Endothelial cell of hepatic sinusoid (primary cell): ENCODE data around the gene TEF.

Experiments
- in situ Hi-C: cut with HindIII; loops from 2 replicates; pipeline ENCODE4 v1.10.0; 2017; ENCODE audit warnings: low sequenced_read_pairs

TEF gene, protein sequence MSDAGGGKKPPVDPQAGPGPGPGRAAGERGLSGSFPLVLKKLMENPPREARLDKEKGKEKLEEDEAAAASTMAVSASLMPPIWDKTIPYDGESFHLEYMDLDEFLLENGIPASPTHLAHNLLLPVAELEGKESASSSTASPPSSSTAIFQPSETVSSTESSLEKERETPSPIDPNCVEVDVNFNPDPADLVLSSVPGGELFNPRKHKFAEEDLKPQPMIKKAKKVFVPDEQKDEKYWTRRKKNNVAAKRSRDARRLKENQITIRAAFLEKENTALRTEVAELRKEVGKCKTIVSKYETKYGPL

DNA sequence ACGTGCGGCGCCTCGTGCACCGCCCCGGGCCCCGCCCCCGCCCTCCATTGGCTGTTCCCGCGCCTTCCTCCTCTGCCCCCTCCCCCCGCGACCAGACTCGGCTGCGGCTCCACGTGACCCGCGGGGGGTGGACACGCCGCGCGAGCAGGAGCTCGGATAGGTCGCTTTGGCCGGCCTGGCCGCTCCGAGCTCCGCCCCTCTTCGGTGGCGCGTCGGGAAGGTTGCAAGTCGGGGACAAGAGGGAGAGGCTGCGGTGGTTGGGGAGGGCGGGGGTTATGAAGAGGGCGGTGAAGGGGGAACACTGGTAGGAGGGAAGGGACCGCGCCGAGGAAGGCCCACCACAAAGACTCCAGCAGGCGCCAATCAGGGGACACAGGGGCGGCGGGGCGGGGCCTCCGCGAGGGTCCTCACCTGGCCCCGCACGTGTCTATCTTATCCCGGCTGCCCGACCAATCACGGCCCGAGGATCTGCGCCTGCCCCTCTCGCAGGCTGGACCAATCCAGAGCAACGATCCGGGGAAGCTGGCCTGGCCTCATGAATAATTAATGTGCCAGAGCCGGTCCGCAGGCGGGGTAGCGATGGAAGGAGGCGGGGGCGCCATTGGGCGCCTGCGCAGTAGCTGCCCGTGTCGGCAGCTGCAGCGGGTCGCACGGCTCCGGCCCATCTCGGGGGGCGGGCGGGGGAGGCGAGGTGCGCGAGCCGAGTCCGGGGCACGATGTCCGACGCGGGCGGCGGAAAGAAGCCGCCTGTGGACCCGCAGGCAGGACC, at the start of gene TEF:
TEF (plus strand) TSS at position 614 of the 769 bp plus-strand sequence; CDS start at position 717, 103 bp downstream.
- in situ Hi-C loops: no loop called here

DNA sequence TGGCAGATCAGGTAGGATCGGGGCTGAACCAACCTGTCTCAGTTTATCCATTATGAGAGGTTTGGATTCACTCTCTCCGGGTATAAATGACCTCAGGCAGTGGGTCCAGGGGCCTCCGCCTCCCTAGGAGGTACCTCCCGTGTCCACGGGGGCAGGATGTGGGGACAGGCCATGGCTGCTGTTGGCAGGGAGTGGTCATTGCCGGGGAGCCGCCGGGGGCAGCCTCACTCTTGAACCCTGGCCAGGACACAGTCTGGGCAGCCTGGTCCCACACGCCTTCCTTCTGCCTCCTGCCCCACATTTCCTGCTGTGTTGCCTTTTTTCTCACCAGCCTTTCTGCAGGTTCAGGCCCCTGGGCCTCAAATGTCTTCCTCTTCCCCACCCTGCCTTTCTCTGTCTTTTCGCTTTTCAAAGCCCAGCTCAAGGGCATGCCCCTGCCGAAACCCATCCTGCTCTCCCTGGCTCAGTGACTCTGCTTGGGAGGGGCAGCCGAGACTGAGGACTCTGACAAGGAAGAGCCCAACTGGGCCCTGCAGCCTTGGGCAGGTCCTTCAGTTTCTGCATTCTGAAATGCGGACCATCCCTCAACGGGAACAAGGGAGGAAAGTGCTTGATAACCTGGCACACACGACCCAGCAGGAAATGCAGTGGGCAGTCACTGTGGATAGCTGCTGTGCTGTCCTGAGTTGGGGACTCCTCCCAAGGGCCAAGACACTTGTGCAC, 49.4 kb upstream of the TEF start:
- in situ Hi-C loops: no loop called here

DNA sequence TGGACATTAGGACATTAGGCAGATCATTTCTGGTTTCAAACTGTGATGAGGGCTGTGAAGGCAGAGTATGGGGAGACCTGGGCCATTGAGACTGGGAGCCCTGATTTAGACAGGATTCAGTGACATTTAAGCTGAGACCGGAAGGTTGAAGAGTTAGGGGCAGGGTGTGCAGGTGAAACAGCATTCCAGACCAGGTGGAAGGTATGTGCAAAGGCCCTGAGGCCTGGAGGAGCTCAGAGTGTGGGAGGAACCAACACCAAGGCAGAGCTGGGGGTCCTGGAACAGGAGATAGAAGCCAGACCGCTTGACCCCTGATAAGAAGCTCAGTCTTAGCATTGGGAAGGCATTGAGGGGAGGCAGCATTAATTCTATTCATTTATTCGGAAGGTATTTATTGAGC, 47.9 kb upstream of the TEF start:
- in situ Hi-C loops: no loop called here

DNA sequence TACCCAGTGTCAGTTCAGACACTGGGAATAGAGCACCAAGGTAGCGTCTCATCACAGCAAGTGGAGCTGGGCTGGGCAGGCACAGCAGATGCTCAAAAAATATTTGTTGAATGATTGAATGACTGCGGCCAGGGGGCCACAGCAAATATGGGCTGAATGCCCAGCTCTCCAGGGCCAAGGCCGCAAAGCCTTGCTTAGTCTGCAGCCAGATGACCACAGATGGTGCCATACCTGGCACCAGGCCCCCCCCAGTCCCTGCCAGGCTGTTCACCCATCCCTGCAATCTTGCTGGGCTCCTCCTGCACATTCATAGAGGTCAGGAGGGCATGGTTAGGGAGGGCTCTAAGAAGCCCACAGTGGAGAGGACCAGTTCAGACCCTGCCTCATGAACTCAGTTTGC, 47.5 kb upstream of the TEF start:
- in situ Hi-C loops: no loop called here

DNA sequence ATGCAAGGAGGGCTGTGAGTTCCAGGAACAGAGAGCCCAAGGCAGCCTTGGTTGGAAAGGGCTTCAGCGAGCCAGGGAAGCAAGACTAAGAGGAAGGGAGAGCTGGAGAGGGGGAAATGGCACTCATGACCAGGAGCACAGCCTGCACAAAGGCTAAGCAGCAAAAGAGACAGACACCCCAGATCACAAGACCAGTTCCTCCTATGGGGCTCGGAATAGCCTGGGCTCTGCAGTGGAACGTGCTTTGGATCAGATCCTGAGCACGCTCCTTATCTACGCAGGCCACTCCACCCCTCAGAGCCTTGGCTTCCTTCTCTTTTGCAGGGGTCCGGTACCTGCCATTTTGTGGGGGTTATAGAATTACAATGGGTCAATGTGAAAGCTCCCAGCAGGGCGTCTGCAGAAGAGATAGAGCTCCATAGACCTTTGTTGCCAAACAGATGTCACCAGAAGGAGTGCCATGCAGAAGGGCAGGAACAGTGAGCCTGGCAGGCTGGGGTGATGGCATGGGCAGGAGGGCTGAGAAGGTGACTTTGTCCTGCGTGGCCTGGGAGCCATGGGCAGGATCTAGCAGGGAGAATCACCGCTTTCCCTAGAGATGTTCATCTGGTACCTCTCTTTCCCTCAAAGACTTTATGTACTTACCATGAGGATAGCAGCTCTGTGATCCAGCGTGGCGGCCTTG, 46.6 kb upstream of the TEF start:
- in situ Hi-C loops: no loop called here

DNA sequence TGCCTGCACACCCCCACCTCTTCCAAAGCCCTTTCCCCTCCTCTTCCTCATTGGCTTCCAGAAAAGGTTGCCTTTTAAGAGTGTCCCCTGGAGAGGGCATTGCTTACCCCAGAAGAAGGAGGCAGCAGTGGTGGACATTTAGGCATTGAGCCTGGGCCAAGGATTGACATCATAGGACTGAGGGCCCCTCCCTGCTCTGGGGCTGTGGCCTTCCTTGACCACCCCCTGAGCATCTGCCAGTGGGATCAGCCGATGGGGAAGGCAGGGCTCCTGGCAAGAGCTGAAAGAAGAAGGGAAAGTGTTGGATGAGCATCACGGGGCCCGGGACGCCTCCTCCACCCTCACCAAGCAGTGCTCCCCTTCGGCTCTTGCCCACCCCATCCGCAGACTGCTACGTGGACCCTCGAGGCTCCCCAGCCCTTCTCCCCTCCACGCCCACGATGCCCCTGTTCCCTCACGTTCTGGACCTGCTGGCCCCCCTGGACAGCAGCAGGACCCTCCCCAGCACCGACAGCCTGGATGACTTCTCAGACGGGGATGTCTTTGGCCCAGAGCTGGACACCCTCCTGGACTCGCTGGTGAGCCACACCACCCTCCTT, 43.0 kb upstream of the TEF start:
- in situ Hi-C loops: no loop called here

DNA sequence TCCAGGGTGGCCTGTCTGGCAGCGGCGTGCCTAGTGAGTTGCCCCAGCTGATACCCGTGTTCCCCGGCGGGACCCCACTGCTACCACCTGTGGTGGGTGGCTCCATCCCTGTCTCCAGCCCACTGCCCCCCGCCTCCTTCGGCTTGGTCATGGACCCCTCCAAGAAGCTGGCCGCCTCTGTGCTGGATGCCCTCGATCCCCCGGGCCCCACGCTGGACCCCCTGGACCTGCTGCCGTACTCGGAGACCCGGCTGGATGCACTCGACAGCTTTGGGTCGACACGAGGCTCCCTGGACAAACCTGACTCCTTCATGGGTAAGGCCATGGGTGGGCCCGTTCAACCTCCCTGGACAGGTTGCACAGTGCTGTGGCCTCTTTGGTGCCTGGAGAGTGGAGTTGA, 41.9 kb upstream of the TEF start:
- in situ Hi-C loops: no loop called here

DNA sequence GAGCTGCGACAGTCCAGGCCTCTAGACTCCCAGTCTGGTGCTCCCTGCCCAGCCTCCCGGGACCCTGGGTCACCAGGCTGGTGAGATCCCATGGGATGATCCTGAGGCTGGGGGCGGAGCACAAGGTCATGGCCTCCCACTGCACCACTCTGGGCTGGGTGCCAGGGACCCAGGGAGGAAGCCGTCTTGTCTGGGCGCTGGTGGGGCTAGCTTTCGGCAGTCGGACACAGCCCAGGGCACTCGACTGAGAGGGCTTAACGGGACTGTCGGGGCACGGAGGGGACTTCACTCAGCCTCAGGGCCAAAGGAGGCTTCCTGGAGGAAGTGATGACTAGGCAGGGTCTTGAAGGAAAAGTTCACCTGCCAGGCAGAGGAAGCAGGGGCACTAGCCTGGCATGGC, 41.4 kb upstream of the TEF start:
- in situ Hi-C loops: no loop called here

DNA sequence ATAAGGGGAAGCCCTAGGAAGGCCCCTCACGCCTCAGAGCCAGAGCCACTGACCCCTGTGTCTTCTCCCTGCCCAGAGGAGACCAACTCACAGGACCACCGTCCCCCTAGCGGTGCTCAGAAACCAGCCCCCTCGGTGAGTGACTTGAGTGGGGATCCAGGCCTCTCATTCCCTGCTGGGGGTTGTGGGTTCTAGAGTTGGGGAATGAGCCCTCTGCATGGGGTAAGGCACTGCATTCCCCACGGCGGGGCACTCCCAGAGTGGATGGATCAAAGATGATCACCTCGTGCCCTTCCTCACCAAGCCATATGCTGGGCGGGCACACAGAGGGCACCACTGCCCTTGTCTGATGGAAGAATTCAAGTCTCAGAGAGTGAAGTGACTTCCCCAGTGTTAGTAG, 40.7 kb upstream of the TEF start:
- in situ Hi-C loops: no loop called here

DNA sequence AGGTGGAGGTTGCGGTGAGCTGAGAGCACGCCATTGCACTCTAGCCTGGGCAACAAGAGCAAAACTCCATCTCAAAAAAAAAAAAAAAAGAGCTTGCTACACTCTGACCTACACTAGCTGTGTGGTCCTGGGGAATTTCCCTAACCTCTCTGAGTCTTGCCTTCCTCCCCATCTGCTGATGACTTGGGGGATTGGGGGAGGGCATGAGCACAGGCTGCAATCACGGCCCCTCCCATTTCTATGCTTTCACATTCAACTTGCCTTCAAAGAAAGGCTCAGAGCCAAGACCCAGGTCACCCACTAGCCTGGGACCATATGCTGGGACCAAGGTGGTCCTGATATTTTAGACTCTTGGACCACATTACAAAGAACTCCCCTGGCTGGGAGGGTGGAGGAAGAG, 39.8 kb upstream of the TEF start:
- in situ Hi-C loops: no loop called here

DNA sequence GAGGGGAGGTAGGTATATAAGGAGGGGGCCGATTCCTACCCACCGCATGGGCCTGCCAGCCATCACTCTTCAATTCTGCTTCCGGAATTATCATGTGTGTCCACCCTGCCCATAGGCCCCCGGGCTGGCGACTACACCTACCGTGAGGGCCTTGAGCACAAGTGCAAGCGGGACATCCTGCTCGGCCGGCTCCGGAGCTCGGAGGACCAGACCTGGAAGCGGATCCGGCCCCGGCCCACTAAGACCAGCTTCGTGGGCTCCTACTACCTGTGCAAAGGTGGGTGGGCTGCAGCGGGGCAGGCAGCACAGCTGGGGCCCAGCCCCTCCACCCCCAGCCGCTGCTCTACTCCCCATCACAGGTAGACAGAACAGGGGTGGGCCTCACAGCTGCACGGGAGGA, 38.4 kb upstream of the TEF start:
- in situ Hi-C loops: no loop called here

DNA sequence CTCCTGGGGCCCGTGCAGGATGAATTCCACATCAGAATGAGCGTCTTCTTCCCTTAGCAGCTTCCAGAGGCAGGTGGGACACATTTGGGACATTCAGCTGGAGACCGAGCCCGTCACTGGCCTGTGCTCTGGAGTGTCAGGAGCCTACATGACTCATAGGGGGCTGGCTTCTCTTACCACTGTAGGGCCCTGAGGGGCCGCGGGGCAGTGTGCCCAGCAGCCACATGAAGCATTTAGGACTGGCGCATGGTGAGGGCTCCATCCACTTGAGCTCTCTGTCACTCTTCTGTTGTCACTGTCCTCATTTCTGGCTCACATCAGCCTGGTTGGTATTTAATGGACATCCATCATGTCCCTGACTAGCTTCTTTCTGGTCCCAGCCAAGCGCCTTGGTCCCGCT, 38.0 kb upstream of the TEF start:
- in situ Hi-C loops: no loop called here

DNA sequence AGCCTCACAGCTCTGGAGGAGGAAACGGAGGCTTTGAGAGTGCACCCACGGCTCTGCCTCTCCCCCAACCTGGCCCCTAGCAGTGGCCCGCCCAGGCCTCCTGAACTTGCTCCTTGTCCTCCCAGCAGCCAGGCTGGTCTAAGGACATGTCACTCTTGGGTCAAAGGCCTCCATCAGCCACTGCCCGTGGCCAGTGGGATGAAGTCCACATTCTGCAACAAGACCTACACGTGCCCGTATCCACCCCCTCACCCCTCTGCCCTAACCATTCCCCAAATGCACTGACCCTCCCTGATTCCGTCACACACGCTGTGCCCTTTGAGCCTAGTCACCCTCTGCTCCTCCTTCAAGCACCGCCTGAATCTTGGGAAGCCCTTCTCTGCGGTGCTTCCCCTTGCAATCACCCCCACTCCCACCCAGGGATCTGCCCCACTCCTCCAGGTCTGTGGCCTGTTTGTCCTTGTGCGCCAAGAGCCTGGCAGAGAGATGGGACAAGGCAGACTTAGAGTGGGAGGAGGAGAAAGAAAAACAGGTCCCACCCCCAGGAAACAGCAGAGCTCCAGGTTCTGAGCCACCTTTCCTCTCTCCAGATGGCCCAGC, 37.5 kb upstream of the TEF start:
- in situ Hi-C loops: no loop called here

DNA sequence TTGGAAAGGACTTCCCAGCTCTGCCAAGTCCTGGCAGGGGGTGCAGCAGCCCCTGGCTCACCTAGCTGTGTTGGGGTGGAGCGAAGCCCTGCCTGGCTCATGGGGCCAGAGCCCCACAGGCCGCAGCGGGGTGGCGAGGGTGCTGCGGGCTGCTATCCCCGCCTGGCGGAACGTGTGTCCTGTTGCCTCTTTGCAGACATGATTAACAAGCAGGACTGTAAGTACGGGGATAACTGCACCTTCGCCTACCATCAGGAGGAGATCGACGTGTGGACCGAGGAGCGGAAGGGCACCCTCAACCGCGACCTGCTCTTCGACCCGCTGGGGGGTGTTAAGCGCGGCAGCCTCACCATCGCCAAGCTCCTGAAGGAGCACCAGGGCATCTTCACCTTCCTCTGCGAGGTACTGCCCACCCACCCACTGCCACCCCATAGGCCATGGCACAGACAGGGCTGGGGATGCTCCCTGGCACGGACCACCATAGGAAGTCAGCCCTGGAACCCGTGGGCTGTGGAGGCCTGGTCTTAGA, 35.9 kb upstream of the TEF start:
- in situ Hi-C loops: no loop called here

DNA sequence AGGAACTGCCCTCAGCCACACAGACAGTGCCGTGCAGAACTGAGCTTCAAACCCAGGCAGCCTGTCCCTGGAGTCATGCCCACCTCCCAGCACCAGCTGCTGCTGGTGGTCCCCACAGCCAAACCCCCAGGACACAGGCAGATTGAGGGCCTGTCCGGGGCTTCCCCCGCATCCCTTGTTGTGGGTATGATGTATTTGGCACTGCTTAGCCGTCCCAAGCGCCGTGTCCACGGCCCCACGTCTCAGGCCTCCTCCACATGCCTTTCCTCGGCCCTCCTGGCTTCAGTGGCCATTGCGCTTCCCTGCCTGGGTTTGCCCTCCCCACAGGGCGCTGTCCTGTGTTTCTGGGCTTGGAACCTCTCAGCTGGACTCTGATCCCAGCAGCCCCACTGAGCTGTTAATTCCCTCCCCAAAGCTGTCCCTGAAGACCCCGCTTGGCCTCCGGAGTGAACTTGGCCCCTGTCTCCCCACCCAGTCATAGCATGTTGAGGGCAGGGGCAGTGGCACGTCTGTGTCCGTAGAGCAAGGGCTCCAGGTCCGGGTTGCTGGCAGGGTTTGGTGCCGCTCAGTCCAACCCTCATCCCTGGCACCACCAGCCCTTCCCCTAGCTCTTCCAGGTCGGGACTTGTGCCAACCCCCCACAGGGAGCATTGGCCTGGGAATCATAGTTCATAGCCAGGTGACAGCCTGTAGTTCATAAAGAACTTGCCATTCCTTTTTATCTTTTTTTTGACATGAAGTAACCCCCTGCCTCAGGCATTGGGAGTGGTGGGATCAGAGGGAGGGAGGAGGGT, 34.5 kb upstream of the TEF start:
- in situ Hi-C loops: no loop called here

DNA sequence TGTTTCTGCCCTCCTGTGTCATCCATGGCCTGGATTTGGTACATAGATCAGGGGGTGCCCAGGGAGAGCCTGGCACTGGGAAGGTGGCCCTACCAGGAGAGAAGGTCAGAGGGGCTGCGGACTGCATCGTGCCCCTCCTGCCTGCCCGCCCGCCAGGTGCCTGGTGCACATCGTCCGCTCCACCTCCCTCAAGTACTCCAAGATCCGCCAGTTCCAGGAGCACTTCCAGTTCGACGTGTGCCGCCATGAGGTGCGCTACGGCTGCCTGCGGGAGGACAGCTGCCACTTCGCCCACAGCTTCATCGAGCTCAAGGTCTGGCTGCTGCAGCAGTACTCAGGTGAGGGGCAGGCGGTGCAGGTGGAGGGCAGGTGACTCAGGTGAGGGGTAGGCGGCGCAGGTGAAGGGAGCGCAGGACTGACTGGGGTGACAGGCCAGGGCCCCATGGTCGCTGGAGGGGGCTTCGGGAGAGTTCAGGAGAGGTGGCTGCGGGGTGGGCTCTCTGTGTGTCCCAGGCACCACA, 32.7 kb upstream of the TEF start:
- in situ Hi-C loops: no loop called here

DNA sequence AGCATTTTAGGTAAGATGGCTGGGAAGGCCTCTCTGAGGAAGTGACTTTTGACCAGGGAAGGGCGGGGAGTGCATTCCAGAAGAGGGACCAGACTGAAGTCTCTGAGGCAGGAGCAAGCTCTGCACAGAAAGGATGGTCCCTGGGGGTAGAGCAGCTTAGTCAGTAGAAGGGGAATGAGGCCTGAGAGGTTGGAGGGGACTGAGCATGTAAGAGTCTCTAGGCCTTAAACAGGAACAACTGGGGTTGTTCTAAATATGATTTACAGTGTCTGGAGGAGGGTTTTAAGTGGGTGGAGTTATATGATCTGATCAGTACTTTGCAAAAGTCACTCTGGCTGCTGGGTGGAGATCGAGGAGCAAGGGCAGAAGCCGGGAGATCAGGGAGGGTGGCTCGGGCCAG, 31.7 kb upstream of the TEF start:
- in situ Hi-C loops: no loop called here

DNA sequence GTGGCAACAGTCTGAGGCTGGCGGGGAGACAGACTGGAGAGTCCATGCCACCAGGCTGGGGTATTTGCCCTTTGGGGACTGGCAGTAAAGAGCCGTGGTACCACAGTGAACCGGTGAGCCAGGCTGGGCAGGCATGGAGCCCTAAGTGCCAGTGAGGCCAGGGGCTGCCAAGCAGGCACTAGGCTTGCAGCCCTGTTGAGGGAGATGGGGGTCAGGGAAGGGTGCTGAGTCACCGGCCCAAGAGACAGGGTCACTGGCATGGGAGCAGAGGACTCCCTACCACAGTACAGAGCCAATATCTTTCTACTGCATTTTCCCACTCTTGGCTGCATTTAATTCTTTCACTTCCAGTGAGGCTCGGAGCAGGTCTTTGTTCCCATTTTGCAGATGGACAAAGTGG, 30.7 kb upstream of the TEF start:
- in situ Hi-C loops: no loop called here

DNA sequence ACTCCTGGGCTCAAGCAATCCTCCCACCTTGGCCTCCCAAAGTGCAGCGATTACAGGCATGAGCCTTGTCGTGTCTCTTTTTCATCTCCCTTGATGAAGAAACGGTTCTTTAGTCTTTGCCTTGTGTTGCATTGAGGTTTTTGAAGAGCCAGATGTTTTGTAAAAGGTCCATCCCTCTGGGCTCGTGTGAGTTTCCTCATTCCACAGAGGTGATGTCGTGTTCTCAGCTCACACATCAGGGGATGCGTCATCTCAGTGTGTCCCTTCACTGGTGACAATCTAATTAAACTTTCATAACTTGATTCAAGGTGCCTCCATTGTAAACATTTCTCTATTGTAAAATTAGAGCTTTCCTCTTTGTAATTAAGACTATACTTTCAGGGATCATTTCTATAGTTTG, 29.7 kb upstream of the TEF start:
- in situ Hi-C loops: no loop called here
